ENCODE data around the gene AHSG.

The AHSG gene

DNA sequence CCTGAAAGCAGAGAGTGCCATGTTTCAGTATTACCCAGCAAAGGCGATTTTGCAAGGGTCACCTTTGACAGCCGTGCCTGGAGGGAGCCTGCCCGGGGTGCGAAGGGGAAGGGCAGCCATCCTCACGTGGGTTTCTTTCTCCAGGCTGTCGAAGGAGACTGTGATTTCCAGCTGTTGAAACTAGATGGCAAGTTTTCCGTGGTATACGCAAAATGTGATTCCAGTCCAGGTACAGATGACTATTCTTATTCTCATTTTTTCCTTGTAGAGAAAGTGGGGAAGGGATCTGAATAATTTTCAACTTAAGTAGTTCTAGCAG, 3.4 kb downstream of the AHSG start:
- no peak for DNase-seq (ENCODE audit: low read depth)
- TF ChIP-seq, protein P1, sequence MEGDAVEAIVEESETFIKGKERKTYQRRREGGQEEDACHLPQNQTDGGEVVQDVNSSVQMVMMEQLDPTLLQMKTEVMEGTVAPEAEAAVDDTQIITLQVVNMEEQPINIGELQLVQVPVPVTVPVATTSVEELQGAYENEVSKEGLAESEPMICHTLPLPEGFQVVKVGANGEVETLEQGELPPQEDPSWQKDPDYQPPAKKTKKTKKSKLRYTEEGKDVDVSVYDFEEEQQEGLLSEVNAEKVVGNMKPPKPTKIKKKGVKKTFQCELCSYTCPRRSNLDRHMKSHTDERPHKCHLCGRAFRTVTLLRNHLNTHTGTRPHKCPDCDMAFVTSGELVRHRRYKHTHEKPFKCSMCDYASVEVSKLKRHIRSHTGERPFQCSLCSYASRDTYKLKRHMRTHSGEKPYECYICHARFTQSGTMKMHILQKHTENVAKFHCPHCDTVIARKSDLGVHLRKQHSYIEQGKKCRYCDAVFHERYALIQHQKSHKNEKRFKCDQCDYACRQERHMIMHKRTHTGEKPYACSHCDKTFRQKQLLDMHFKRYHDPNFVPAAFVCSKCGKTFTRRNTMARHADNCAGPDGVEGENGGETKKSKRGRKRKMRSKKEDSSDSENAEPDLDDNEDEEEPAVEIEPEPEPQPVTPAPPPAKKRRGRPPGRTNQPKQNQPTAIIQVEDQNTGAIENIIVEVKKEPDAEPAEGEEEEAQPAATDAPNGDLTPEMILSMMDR (conservative IDR thresholded peaks at IDR 0.05; ENCODE audit: control insufficient read depth, insufficient read depth, low read depth, low read length), result no peak
- no peak overlapping the region for H3K4me3 ChIP-seq (ENCODE audit: control insufficient read depth, low read depth, low read length)

DNA sequence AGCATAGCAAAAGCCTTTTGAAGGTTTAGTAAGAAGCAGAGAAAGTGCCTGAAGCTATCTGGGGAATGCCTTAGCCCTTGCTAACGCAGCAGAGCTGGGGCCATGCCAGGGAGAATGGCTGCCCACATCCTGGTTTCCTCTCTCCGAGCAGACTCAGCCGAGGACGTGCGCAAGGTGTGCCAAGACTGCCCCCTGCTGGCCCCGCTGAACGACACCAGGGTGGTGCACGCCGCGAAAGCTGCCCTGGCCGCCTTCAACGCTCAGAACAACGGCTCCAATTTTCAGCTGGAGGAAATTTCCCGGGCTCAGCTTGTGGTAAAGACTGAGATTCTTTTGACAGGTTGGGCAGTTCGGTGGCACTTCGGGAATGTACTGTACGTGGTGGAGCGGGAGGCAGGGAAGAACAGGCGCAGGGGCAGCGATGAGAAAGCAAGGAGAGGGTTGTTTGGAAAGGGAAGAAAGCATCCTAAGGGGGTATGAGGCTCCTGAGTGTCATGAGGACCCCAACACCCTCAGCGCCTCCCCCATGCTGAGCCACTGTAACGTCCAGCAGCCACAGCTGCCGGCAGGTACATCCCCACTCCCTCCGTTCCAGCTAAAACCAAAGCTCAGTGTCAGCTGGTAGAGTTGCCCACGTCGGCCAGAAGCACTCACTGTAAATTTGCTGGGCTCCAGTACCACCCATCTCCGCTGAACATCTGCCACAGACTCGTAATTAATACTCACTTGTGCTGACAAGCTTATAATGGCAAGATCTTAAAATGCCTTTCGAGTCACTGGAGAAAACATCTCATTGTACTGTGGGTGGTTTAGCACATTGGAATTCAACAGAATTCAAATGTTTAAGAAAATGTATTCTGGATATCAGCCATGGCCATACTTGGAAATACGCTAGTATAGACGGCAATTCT, 4.4 kb downstream of the AHSG start:
- peak; percentile 94 for DNase-seq (ENCODE audit: low read depth)
- TF ChIP-seq, protein P1 (conservative IDR thresholded peaks at IDR 0.05; ENCODE audit: control insufficient read depth, insufficient read depth, low read depth, low read length), result peak; percentile 85
- peak overlapping the region; percentile 13 for H3K4me3 ChIP-seq (ENCODE audit: control insufficient read depth, low read depth, low read length)

DNA sequence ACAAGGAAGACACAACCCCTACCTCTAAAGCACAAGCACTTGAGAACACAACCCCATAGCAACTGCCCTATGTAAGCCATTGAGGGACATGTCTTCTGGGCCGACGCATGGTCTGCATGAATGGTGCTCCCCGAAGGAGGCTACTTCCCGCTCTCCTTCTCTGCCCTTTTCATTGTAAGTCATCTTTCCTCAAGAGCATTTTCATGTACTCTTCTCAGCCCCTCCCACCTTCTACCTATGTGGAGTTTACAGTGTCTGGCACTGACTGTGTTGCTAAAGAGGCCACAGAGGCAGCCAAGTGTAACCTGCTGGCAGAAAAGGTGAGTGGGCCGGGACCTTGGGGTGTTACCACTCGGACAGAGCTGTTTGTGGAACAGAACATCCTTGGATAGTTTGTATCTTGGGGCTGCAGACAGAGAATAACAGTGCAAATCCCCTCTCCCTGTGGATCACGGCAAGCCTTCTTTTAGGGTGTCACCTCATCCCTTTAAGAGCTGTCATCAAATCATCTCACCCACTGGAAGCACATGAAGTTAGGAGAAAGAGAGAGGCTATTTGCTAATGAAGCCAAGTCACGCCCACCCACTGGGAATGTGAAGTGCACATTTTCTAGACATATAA, 5.6 kb downstream of the AHSG start:
- no peak for DNase-seq (ENCODE audit: low read depth)
- TF ChIP-seq, protein P1 (conservative IDR thresholded peaks at IDR 0.05; ENCODE audit: control insufficient read depth, insufficient read depth, low read depth, low read length), result no peak
- H3K4me3 ChIP-seq (ENCODE audit: control insufficient read depth, low read depth, low read length), result no peak overlapping the region

DNA sequence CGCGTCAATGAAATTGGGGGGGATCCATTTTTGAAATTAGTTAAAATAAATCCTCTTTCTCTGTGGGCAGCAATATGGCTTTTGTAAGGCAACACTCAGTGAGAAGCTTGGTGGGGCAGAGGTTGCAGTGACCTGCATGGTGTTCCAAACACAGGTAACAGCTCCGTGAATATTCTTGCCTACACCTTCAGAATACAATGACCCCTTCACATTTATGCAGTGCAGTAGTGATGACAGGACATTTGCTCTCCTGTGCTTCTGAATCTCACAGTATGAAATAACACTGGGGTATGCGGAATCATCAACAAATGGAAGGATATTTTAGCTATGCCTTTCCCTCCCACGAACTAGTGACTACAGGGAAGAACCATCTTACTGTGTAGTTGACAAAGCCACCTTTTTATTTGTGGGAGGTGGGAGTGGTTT, 6.9 kb downstream of the AHSG start:
- TF ChIP-seq, protein P1 (conservative IDR thresholded peaks at IDR 0.05; ENCODE audit: control insufficient read depth, insufficient read depth, low read depth, low read length), result no peak
- no peak overlapping the region for H3K4me3 ChIP-seq (ENCODE audit: control insufficient read depth, low read depth, low read length)
- no peak for DNase-seq (ENCODE audit: low read depth)

DNA sequence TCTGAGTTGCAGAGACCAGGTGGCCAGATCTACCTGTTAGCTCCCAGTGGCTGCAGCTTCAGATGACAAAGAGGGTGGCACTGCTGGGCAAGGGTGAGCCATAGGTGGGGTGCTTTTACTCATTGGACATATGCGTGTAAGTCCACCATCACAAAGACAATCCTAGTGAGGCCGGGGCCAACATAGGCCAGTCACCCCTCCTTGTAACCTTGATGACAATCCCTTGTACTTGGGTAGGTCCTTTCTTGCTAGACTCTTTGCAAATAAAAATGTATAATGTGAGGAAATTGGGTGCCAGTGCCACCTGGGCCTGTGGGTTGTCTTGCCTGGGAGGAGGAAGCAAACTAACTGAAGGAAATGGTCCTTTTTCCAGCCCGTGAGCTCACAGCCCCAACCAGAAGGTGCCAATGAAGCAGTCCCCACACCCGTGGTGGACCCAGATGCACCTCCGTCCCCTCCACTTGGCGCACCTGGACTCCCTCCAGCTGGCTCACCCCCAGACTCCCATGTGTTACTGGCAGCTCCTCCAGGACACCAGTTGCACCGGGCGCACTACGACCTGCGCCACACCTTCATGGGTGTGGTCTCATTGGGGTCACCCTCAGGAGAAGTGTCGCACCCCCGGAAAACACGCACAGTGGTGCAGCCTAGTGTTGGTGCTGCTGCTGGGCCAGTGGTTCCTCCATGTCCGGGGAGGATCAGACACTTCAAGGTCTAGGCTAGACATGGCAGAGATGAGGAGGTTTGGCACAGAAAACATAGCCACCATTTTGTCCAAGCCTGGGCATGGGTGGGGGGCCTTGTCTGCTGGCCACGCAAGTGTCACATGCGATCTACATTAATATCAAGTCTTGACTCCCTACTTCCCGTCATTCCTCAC, 7.6 kb downstream of the AHSG start:
- TF ChIP-seq, protein P1 (conservative IDR thresholded peaks at IDR 0.05; ENCODE audit: control insufficient read depth, insufficient read depth, low read depth, low read length), result no peak
- H3K4me3 ChIP-seq (ENCODE audit: control insufficient read depth, low read depth, low read length), result no peak overlapping the region
- DNase-seq (ENCODE audit: low read depth), result no peak

DNA sequence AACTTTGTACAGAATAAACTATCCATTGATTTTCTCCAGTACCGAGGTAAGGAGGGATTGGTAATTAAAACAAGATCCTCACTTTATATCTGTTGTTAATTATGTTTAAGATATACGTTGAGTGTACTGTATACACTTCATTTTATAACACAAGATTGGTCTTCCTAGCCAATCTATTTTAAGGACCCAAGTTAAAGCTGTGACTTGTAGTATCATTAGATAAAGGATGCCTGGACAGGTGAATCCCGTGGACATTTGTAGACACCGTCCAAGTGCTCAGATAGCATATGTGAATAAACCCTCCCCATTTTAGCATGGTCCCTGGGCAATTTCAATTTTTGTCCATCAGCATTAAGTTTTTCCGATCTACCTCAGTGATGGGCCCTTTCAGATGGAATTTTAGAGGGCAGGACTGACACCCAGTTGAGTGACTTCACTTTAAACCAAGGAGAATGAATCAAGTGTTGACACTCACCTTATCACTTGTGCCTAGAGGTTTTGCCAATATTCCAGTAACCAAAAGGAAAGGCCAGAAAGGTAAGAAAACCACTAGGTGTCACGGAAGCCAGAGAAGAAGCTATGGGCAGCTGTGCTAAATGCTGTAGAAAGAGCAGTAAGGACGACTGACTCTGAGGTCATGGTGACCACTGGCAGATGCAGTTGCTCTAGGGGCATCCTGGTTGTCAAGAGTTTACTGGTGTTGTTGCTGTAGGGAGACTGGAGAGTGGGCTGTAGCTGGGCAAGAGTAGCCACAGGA, 9.2 kb downstream of the AHSG start:
- no peak overlapping the region for H3K4me3 ChIP-seq (ENCODE audit: control insufficient read depth, low read depth, low read length)
- DNase-seq (ENCODE audit: low read depth), result no peak
- TF ChIP-seq, protein P1 (conservative IDR thresholded peaks at IDR 0.05; ENCODE audit: control insufficient read depth, insufficient read depth, low read depth, low read length), result no peak

Data from fibroblast of mammary gland (primary cell).